Natural killer cell treated with Interleukin-12 subunit alpha and Interleukin-12 subunit beta and Interleukin-15 and Interleukin-18, amount 100 ng/mL, for 72 hours (primary cell): Measurements from ENCODE around the gene ARHGAP30. TPM values are rescaled to one million over a fixed set of nuclear protein-coding genes. Genes with fewer than 3 reads are reported as not detected.

Source experiments
- ATAC-seq, 2 donors: fragments of 150-1000 bp; cut with Tn5 transposase in 1 of 2; sonication (Bioruptor Pico), chemical (Tn5 transposase) in 1 of 2; 2 replicates each; pipeline ENCODE4 v1.10.0; 2021
- DNase-seq: peaks from one replicate; pipeline ENCODE4 v3.0.0; 2022; ENCODE audit warnings: low spot score
- H3K27ac Mint-ChIP-seq, 2 donors: 1 replicate in 1 of 2; 2 replicates in 1 of 2; pipeline ENCODE4 v1.8.0; 2022; ENCODE audit warnings: mixed read lengths in 2 of 2, mild to moderate bottlenecking in 1 of 2, moderate library complexity in 1 of 2
- H3K27me3 Mint-ChIP-seq, 2 donors: 1 replicate in 1 of 2; 2 replicates in 1 of 2; pipeline ENCODE4 v1.8.0; 2022; ENCODE audit warnings: mixed read lengths in 2 of 2
- H3K36me3 Mint-ChIP-seq: one replicate; pipeline ENCODE4 v1.8.0; 2022; ENCODE audit warnings: mixed read lengths
- H3K4me1 Mint-ChIP-seq, 2 donors: 1 replicate in 1 of 2; 2 replicates in 1 of 2; pipeline ENCODE4 v1.8.0; 2022; ENCODE audit warnings: low read depth in 2 of 2, mixed read lengths in 2 of 2, mild to moderate bottlenecking in 1 of 2
- H3K4me3 Mint-ChIP-seq: one replicate; pipeline ENCODE4 v1.8.0; 2022; ENCODE audit warnings: mixed read lengths
- H3K9me3 Mint-ChIP-seq: 2 replicates; pipeline ENCODE4 v1.8.0; 2022; ENCODE audit warnings: mixed read lengths
- total RNA-seq, 2 donors: library from RNA; stranded (reverse); gene quantifications; one replicate each; pipeline ENCODE4 v1.2.3, GENCODE V29; 2022

The ARHGAP30 gene
- total RNA-seq, 2 donors from 2014 or later, result 217 to 250 TPM

- peak; percentile 92 for DNase-seq
- ATAC-seq, result peak; percentile 87 to 89
- H3K27me3 Mint-ChIP-seq, result no peaks in the 10 kb centered on the region
- H3K4me3 Mint-ChIP-seq, result peak within 1 kb of the TSS; percentile 94
- H3K4me1 Mint-ChIP-seq, result peaks cover 20 to 26% of the 10 kb centered on the region in 2 donors
- H3K9me3 Mint-ChIP-seq, result no peaks in the 10 kb centered on the region
- H3K36me3 Mint-ChIP-seq, result no peaks in the 10 kb centered on the region
- peak within 1 kb of the TSS; percentile 78 to 98 for H3K27ac Mint-ChIP-seq
Measured at GRCh38 chr1:161098210-161099068, 28.7 kb upstream of the ARHGAP30 start, which contains the start of gene KLHDC9. Gene KLHDC9 (plus strand): TSS chr1:161098361. CDS start chr1:161098536, 175 bp downstream.

DNA sequence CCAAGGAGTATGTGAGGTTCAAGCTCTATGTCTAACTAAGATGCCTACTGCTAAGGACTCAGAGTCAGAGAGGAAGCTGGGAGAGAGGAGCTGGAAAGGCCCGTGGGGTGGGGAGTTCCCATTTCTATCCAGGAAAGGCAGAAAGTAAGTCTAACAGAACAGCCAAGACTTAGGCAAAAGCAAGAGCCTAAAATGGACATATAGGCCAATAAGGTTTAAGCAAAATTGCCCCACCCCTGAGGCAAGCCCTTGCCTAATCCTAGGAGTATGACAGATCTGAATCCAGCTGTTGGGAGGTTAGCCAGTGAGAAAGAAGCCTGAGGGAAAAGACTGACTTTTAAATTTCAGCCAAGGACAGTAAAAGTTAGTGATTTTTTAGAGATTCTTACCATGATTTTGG lies 26.8 kb upstream of the ARHGAP30 start:
- Mint-ChIP-seq H3K4me3 (no peak overlapping the region), H3K27me3 (no peaks in the 10 kb centered on the region), H3K36me3 (no peaks in the 10 kb centered on the region), H3K27ac (peak overlapping the region in 1 of 2 donors; percentile 98), H3K4me1 (peaks cover 27 to 39% of the 10 kb centered on the region in 2 donors), H3K9me3 (no peaks in the 10 kb centered on the region)
- ATAC-seq (no peak), DNase-seq (no peak)

- H3K4me1 Mint-ChIP-seq, result peaks cover 27 to 39% of the 10 kb centered on the region in 2 donors
- H3K4me3 Mint-ChIP-seq, result no peak overlapping the region
- DNase-seq (no peak), ATAC-seq (no peak)
- peak overlapping the region in 1 of 2 donors; percentile 98 for H3K27ac Mint-ChIP-seq
- no peaks in the 10 kb centered on the region for H3K36me3 Mint-ChIP-seq
- H3K9me3 Mint-ChIP-seq, result no peaks in the 10 kb centered on the region
- H3K27me3 Mint-ChIP-seq, result no peaks in the 10 kb centered on the region
Measured at GRCh38 chr1:161096015-161096414, 26.3 kb upstream of the ARHGAP30 start.

- no peaks in the 10 kb centered on the region for H3K9me3 Mint-ChIP-seq
- no peaks in the 10 kb centered on the region for H3K36me3 Mint-ChIP-seq
- DNase-seq (no peak), ATAC-seq (no peak)
- peaks cover 27 to 39% of the 10 kb centered on the region in 2 donors for H3K4me1 Mint-ChIP-seq
- no peak overlapping the region for H3K4me3 Mint-ChIP-seq
- no peaks in the 10 kb centered on the region for H3K27me3 Mint-ChIP-seq
- peak overlapping the region in 1 of 2 donors; percentile 3 for H3K27ac Mint-ChIP-seq
Measured at GRCh38 chr1:161095230-161095629, 25.5 kb upstream of the ARHGAP30 start.

- Mint-ChIP-seq H3K9me3 (no peaks in the 10 kb centered on the region), H3K36me3 (no peaks in the 10 kb centered on the region), H3K27ac (no peak overlapping the region), H3K27me3 (no peaks in the 10 kb centered on the region), H3K4me3 (no peak overlapping the region), H3K4me1 (peaks cover 27 to 39% of the 10 kb centered on the region in 2 donors)
- DNase-seq (no peak), ATAC-seq (no peak)
Measured at GRCh38 chr1:161094481-161094880, 24.8 kb upstream of the ARHGAP30 start.

DNA sequence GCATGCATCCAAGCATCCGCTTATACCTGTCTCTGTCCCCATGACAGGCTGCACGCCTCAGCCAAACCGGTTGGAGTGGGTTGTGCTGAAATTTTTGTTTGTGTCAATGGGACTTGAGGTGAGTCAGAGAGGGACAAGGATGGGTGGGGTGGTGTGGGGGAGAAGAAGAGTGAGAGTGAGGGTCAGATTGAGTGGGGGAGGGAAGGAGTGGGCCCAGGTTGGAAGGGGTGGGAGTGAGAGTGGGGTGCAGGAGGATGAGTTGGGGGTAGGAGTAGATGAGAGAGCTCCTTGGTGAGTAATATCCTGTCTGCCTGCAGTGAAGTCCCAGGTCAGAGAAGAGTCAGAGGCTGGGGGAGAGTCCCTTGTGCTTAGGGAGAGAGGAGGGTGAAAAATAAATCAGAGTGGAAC lies 22.9 kb upstream of the ARHGAP30 start:
- Mint-ChIP-seq H3K27me3 (no peaks in the 10 kb centered on the region), H3K27ac (peak overlapping the region in 1 of 2 donors; percentile 43), H3K4me3 (no peak overlapping the region), H3K36me3 (no peaks in the 10 kb centered on the region), H3K9me3 (no peaks in the 10 kb centered on the region), H3K4me1 (peaks cover 15 to 27% of the 10 kb centered on the region in 2 donors)
- ATAC-seq (peak; percentile 82 to 84), DNase-seq (no peak)

GRCh38 chr1:161091796-161092507 lies 22.3 kb upstream of the ARHGAP30 start:
- peak overlapping the region in 1 of 2 donors; percentile 43 for H3K27ac Mint-ChIP-seq

GRCh38 chr1:161091093-161091492 lies 21.4 kb upstream of the ARHGAP30 start:
- Mint-ChIP-seq H3K27me3 (no peaks in the 10 kb centered on the region), H3K4me3 (no peak overlapping the region), H3K9me3 (no peaks in the 10 kb centered on the region), H3K27ac (no peak overlapping the region), H3K4me1 (peaks cover 7 to 13% of the 10 kb centered on the region in 2 donors), H3K36me3 (no peaks in the 10 kb centered on the region)
- no peak for DNase-seq
- no peak for ATAC-seq

More at GRCh38 chr1:161091796-161092507, 22.3 kb upstream of the ARHGAP30 start:
- H3K27me3 Mint-ChIP-seq, result no peaks in the 10 kb centered on the region
- no peaks in the 10 kb centered on the region for H3K36me3 Mint-ChIP-seq
- peaks cover 8 to 20% of the 10 kb centered on the region in 2 donors for H3K4me1 Mint-ChIP-seq
- DNase-seq (no peak), ATAC-seq (no peak)
- H3K4me3 Mint-ChIP-seq, result no peak overlapping the region
- H3K9me3 Mint-ChIP-seq, result no peaks in the 10 kb centered on the region

DNA sequence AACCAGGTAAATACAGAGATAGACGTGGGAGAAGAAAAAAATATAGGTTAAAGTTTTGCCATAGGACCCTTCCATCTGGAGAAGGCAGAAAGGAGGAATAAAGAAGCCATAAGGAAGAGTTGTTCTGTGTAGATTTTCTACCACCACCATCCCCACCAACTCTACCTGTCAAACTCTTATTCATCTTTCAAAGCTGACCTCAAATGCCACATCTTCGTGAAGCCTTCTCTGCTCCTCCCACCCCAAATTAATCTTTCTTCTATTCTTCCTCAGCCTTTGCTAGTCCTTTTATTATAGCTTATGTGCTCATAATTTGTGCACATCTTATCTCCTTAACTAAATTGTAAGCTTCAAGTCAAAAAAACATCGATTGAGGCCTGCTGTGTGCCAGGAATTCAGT lies 20.9 kb upstream of the ARHGAP30 start:
- H3K9me3 Mint-ChIP-seq, result no peaks in the 10 kb centered on the region
- H3K27ac Mint-ChIP-seq, result no peak overlapping the region
- no peak overlapping the region for H3K4me3 Mint-ChIP-seq
- no peaks in the 10 kb centered on the region for H3K36me3 Mint-ChIP-seq
- ATAC-seq (no peak), DNase-seq (no peak)
- peaks cover 7 to 13% of the 10 kb centered on the region in 2 donors for H3K4me1 Mint-ChIP-seq
- no peaks in the 10 kb centered on the region for H3K27me3 Mint-ChIP-seq

DNA sequence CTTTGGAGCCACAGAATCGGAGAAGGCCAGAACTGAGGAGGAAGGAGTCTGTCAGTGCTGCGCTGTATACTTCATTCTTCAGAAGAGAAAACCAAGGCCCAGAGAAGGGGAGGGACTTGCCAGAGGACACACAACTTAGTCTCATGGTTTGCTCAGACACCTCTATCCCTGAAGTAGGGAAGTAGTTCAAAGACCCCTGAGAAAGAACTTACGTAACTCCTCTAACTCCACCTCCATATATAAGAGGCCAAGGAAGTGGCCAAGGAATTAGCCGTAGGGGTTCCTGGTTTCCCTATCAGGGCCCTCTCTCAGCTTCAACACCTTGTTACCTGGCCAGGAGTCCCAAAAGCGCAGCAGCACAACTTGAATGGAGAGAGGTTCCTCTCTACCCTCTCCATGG lies 20.2 kb upstream of the ARHGAP30 start:
- H3K4me3 Mint-ChIP-seq, result no peak overlapping the region
- H3K27me3 Mint-ChIP-seq, result no peaks in the 10 kb centered on the region
- no peak for ATAC-seq
- no peaks in the 10 kb centered on the region for H3K9me3 Mint-ChIP-seq
- peaks cover 7 to 13% of the 10 kb centered on the region in 2 donors for H3K4me1 Mint-ChIP-seq
- no peaks in the 10 kb centered on the region for H3K36me3 Mint-ChIP-seq
- DNase-seq, result no peak
- H3K27ac Mint-ChIP-seq, result no peak overlapping the region

DNA sequence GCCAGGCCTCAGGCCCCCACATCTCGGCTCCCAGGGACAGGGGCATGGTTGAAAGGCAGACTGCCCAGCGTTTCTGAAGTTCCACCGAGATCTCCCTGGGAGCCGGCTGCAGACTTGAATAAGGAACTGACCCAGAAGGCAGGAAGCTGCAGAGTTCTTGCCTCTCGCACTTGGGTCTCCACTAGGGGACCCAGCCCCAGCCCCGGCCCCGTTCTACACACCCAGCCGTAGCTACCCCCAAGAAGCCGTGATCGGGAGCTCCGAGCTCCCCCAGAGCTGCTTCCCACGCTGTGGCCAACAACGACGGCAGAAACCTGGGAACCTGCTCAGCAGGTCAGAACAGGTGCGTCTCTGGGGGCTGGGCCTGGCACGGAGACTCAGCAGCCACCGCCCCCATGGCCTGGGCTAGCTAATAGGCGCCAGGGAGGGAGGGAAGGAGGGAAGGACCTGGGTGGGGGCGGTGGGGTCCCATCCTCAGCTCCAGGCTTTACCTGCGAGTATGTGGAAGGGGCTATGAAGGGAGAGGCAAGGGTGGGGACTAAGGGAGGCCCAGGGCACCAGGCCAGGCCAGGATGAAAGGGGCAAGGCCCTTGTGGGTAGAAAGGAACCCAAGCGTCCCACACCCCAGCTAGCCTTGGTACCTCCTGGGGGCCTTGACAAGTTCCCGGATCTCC lies 19.7 kb upstream of the ARHGAP30 start, which contains the start of gene NECTIN4:
NECTIN4 (minus strand) TSS at position 308 of the 674 bp plus-strand sequence; CDS start at position 46, 262 bp downstream.
- Mint-ChIP-seq H3K4me1 (peaks cover 7 to 13% of the 10 kb centered on the region in 2 donors), H3K27me3 (no peaks in the 10 kb centered on the region), H3K4me3 (no peak within 1 kb of the TSS), H3K9me3 (no peaks in the 10 kb centered on the region), H3K27ac (no peak within 1 kb of the TSS), H3K36me3 (no peaks in the 10 kb centered on the region)
- DNase-seq (no peak), ATAC-seq (no peak)

GRCh38 chr1:161088587-161089110 lies 19.0 kb upstream of the ARHGAP30 start:
- Mint-ChIP-seq H3K27ac (no peak overlapping the region), H3K9me3 (no peaks in the 10 kb centered on the region)

GRCh38 chr1:161086457-161086856 lies 16.8 kb upstream of the ARHGAP30 start:
- DNase-seq (no peak), ATAC-seq (no peak)
- Mint-ChIP-seq H3K9me3 (no peaks in the 10 kb centered on the region), H3K4me3 (no peak overlapping the region), H3K4me1 (peaks cover 0 to 8% of the 10 kb centered on the region in 2 donors), H3K27ac (peak overlapping the region in 1 of 2 donors; percentile 33), H3K36me3 (no peaks in the 10 kb centered on the region), H3K27me3 (no peaks in the 10 kb centered on the region)

More at GRCh38 chr1:161088587-161089110, 19.0 kb upstream of the ARHGAP30 start:
- Mint-ChIP-seq H3K4me3 (no peak overlapping the region), H3K4me1 (peaks cover 7 to 17% of the 10 kb centered on the region in 2 donors), H3K27me3 (no peaks in the 10 kb centered on the region), H3K36me3 (no peaks in the 10 kb centered on the region)
- no peak for ATAC-seq
- no peak for DNase-seq
